ENCODE measurements around the gene SBDS. TPM values are rescaled to one million over a fixed set of nuclear protein-coding genes. Genes with fewer than 3 reads are reported as not detected.
"Not testable (repeated sequence)": the region's sequence is repeated elsewhere in the genome, so short reads cannot be mapped to it uniquely, and the experiment has no call there.

The SBDS gene
- polyA plus RNA-seq, 2 of the 4 experiments (the other 2 are of a cell fraction) = 82.7 to 101 TPM

DNA sequence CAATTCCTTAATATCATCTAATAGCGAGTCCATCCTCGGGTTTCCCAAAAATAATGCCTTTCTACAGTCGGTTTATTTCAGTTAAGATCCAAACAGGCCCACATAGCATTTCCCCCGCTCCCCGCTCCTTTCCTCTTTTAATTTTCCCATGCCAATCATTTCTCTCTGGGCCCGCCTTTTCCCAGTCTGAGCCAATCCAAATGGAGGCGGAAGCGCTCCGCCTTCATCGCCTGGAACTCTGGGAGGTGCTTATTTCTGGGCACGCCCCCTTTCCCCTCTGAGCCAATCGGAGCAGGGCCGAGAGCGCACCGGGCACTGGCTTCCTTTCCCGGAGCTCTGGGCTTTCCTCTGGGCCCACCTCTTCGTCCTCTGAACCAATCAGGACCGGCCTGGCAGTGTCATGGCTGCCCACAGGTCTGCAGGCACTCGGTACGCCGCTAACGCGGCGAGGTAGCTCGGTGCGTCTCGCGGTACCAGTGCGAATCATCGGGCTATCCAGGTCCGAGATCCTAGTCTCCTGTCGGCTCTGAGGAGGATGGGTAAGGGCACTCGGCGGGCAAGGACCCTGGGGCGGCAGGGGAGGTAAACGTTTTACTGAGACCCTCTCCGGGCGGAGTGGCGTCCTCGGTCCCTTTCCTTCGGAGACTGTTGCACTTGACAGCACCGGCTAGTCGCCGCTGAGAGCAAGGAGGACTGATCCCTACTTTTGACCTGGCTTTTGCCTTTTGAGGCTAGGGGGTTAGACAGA lies 1.2 kb upstream of the SBDS start, which contains the start of gene TYW1 (continued):
- TF ChIP-seq POLR2A (IDR thresholded peaks at IDR 0.05; ENCODE audit: low read length) = peak; percentile 87
- TF ChIP-seq, protein P1, sequence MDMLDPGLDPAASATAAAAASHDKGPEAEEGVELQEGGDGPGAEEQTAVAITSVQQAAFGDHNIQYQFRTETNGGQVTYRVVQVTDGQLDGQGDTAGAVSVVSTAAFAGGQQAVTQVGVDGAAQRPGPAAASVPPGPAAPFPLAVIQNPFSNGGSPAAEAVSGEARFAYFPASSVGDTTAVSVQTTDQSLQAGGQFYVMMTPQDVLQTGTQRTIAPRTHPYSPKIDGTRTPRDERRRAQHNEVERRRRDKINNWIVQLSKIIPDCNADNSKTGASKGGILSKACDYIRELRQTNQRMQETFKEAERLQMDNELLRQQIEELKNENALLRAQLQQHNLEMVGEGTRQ (IDR thresholded peaks at IDR 0.05) = 0 out of 2 replicates have a peak, but pooled peaks have one; percentile 10
- peak; percentile 61; the same call in 1 of the 2 replicates for TF ChIP-seq PHF8 (IDR thresholded peaks at IDR 0.05; ENCODE audit: borderline replicate concordance, low read depth)

DNA sequence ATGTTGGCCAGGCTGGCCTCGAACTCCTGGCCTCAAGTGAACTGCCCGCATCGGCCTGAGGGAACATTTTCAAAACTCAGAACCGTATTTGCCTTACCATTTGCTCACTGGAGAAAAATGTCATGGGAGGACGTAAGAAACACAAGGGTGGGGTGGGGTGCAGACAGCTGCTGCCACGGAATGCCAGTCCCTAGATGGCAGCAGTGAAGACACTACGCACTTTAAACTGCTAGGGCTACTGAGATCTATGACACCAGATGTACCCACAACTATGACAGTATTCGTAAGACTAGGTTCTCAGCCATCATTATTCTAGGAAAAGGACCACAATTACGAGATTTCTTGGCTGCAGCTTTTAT lies 716 bp downstream of the SBDS start:
- not testable (repeated sequence) for H3K4me1 ChIP-seq; H3K9me3 ChIP-seq; TF ChIP-seq FOSL2 (IDR thresholded peaks at IDR 0.05)
- peak; percentile 40 for TF ChIP-seq FOSL2 (CRISPR knock-in tag; IDR thresholded peaks at IDR 0.05)
- TF ChIP-seq, protein P2, sequence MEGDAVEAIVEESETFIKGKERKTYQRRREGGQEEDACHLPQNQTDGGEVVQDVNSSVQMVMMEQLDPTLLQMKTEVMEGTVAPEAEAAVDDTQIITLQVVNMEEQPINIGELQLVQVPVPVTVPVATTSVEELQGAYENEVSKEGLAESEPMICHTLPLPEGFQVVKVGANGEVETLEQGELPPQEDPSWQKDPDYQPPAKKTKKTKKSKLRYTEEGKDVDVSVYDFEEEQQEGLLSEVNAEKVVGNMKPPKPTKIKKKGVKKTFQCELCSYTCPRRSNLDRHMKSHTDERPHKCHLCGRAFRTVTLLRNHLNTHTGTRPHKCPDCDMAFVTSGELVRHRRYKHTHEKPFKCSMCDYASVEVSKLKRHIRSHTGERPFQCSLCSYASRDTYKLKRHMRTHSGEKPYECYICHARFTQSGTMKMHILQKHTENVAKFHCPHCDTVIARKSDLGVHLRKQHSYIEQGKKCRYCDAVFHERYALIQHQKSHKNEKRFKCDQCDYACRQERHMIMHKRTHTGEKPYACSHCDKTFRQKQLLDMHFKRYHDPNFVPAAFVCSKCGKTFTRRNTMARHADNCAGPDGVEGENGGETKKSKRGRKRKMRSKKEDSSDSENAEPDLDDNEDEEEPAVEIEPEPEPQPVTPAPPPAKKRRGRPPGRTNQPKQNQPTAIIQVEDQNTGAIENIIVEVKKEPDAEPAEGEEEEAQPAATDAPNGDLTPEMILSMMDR (IDR thresholded peaks at IDR 0.05) = peak; percentile 44
- 0 out of 5 replicates have a peak, but pooled peaks of 1 of the 2 experiments have one; percentile 10 for TF ChIP-seq RAD21 (conservative IDR thresholded peaks at IDR 0.05 in 1 of 2, IDR thresholded peaks at IDR 0.05 in 1 of 2)
- FAIRE-seq (peak; percentile 67), ATAC-seq (peak; percentile 81 to 86), DNase-seq (ENCODE audit: low read depth in 1 of 2, low spot score in 1 of 2) (peak in 1 of 2 experiments; percentile 90)
- Histone ChIP-seq H3K27ac (peak overlapping the region; percentile 77 to 94), H3K4me3 (peak overlapping the region; percentile 86), H3K4me2 (peak overlapping the region; percentile 85)
- ChIA-PET POLR2A (interaction anchor here (3.2 kb wide), 1 partner anchor 150 kb away, joined by 15 read pairs; no protein-coding TSS in a partner anchor), CTCF (interaction anchor here (0.5 to 1.4 kb wide), 4 partner anchors 9 to 59 kb away, joined by 3 to 7 read pairs (median 4); no protein-coding TSS in a partner anchor)
- WGBS (ENCODE audit: missing lambda C conversion rate) = 0% methylated on average over 9 of the region's 9 CpGs

DNA sequence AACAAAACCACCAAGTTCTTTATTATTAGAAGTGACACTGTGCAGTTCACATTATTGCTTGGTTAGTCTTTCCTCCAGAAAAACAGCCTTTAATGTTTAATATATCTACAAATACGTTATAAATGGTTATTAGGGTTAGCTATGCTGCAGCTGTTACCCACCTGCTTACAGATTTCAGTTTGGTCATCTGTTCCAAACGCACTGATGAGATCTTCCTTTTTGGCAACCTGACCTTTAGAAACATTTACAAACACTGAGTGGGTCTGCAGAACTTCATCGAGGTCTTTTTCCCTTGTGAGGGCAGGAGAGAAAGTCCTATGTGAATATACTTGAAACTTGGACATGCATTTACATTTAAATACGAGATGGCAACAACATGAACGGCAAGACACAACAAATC lies 1.3 kb downstream of the SBDS start:
- FAIRE-seq; POLR2A ChIA-PET; ATAC-seq; DNase-seq (ENCODE audit: low read depth in 1 of 2, low spot score in 1 of 2); H3K9me3 ChIP-seq; H3K4me1 ChIP-seq: not testable (repeated sequence)
- CTCF ChIA-PET = interaction anchor here (1.1 to 1.4 kb wide), 3 partner anchors 8 to 51 kb away, joined by 3 to 7 read pairs (median 4); no protein-coding TSS in a partner anchor
- peak overlapping the region; percentile 86 for H3K4me3 ChIP-seq
- peak overlapping the region; percentile 85 for H3K4me2 ChIP-seq
- WGBS (ENCODE audit: missing lambda C conversion rate) = 38% methylated on average over 5 of the region's 5 CpGs
- peak overlapping the region; percentile 77 to 94 for H3K27ac ChIP-seq

DNA sequence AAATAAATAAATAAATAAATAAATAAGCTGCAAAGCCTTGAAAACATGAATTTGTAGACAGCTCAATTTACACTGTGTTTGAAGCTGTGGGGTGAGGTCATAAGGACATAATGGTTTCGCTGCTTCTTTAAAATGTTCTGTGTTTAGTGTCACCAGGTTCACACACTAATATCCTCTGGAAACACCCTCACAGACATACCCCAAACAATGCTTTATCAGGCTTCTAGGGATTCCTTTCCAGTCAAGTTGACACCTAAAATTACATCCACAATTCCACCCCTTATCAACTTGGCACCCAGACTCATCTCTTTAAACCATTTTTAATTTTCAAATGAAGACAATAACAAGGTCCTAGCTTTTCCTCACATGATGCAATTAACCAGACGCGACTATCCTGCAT lies 5.8 kb downstream of the SBDS start:
- H3K27ac ChIP-seq; DNase-seq (ENCODE audit: low read depth in 1 of 2, low spot score in 1 of 2); CTCF ChIA-PET; H3K4me3 ChIP-seq; ATAC-seq; H3K9me3 ChIP-seq; FAIRE-seq; POLR2A ChIA-PET; H3K4me1 ChIP-seq; H3K4me2 ChIP-seq: not testable (repeated sequence)
- WGBS (ENCODE audit: missing lambda C conversion rate) = 93% methylated on average over 1 of the region's 3 CpGs

DNA sequence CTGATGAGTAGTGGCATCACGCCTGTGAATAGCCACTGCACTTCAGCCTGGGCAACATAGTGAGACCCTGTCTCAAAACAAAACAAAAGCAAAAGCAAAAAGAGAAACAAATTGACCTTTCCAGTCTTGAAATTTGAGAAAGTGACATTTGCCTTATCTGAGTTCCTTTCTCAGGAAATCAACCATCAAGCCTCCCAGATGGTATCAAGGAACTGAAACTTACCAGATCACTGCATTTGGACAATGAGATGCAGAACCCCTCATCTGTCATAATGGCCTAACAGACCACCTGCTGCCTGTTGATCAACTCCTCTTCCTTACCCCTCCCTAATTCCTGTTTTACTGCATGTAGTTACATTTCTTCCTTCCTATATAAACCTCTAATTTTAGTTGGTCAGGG lies 15.1 kb downstream of the SBDS start:
- POLR2A ChIA-PET = not testable (repeated sequence)

DNA sequence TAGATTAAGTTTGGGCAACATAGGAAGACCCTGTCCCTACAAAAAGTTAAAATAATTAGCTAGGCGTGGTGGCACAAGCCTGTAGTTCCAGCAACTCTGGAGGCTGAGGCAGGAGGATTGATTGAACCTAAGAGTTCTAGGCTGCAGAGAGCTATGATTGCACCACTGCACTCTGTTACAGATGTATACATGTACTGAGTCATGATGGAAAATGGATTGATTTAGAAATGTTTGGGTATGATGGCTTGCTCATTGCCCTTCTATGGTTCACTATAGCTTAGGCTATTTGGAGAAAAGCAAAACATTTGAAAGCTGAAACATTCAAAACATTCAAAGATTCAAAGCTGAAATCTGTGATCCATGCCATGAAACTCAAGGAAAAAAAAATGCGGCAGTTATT lies 16.4 kb downstream of the SBDS start:
- FAIRE-seq = peak; percentile 13
- H3K4me3 ChIP-seq; ATAC-seq; POLR2A ChIA-PET; H3K9me3 ChIP-seq; H3K27ac ChIP-seq; H3K4me1 ChIP-seq; DNase-seq (ENCODE audit: low read depth in 1 of 2, low spot score in 1 of 2); H3K4me2 ChIP-seq: not testable (repeated sequence)
- CTCF ChIA-PET = interaction anchor here (0.5 to 1.0 kb wide), 2 partner anchors 8 to 575 kb away, joined by 3 read pairs; no protein-coding TSS in a partner anchor
- WGBS (ENCODE audit: missing lambda C conversion rate) = 79% methylated on average over 2 of the region's 2 CpGs

More for the DNA sequence above, 15.1 kb downstream of the SBDS start:
- not testable (repeated sequence) for H3K4me3 ChIP-seq; H3K4me2 ChIP-seq; DNase-seq (ENCODE audit: low read depth in 1 of 2, low spot score in 1 of 2); H3K4me1 ChIP-seq; H3K9me3 ChIP-seq; ATAC-seq; H3K27ac ChIP-seq; FAIRE-seq
- CTCF ChIA-PET = interaction anchor here (1.0 kb wide), 1 partner anchor 61 kb away, joined by 3 read pairs; no protein-coding TSS in a partner anchor
- WGBS (ENCODE audit: missing lambda C conversion rate) = 93% methylated on average over 1 of the region's 1 CpG

DNA sequence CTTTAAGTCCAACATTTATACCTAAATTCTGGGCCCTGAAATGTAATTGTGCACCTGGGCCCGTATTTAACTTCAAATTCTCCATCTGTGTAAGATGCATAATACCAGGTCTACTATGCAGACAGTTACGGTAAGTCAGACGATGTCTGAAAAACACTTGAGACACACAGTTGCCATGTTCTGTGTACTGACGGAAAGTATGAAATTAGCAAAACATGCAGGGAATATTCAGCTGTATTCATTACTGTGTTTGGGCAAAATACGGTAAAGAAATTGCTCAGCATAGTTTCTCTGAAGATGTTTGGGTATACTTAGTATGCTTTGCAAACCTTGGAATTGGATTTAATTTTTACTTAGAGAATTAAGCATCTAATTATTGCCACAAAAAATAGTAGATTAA lies 17.1 kb downstream of the SBDS start:
- H3K4me1 ChIP-seq; DNase-seq (ENCODE audit: low read depth in 1 of 2, low spot score in 1 of 2); H3K4me2 ChIP-seq; POLR2A ChIA-PET; CTCF ChIA-PET; ATAC-seq; H3K9me3 ChIP-seq; H3K27ac ChIP-seq; H3K4me3 ChIP-seq: not testable (repeated sequence)
- peak; percentile 13 for FAIRE-seq
- 88% methylated on average over 4 of the region's 5 CpGs for WGBS (ENCODE audit: missing lambda C conversion rate)

Measured in A549 (cell line).